Measurements from ENCODE around the gene LRRC47.

Gene LRRC47

GRCh38 chr1:3775490-3776230, 20.6 kb downstream of the LRRC47 start:
- Mint-ChIP-seq H3K9me3 (no peaks in the 10 kb centered on the region), H3K4me1 (ENCODE audit: low read depth) (no peaks in the 10 kb centered on the region), H3K36me3 (ENCODE audit: low read depth) (peaks cover 14% of the 10 kb centered on the region), H3K4me3 (no peak overlapping the region), H3K27me3 (ENCODE audit: low read depth) (no peaks in the 10 kb centered on the region), H3K27ac (no peak overlapping the region)
- DNase-seq (ENCODE audit: low spot score) = peak; percentile 35

DNA sequence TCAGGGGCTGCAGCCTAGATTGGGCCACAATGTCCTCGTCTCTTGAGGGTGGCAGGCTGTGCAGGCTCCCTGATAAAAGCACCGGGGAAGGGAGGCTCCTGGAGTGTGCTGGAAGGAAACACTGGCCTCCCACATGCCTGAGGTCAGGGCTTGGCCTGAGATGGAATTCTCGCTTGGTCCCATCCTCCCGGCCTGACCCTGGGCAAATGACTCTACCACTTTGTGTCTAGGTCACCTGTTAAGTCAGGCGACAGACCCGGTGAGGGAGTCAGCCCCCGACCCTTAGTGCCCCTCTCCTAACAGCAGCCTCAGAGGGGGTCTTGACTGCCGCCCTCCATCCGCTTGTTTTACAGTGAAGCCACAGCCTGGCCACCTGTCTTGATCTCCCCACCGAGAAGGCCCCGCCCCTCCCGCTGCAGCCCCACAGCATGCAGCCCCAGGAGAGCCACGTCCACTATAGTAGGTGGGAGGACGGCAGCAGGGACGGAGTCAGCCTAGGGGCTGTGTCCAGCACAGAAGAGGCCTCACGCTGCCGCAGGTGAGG, 21.3 kb downstream of the LRRC47 start:
- Mint-ChIP-seq H3K27me3 (ENCODE audit: low read depth) (no peaks in the 10 kb centered on the region), H3K9me3 (no peaks in the 10 kb centered on the region), H3K4me3 (no peak overlapping the region), H3K4me1 (ENCODE audit: low read depth) (no peaks in the 10 kb centered on the region), H3K36me3 (ENCODE audit: low read depth) (peaks cover 8% of the 10 kb centered on the region), H3K27ac (no peak overlapping the region)
- no peak for DNase-seq (ENCODE audit: low spot score)

DNA sequence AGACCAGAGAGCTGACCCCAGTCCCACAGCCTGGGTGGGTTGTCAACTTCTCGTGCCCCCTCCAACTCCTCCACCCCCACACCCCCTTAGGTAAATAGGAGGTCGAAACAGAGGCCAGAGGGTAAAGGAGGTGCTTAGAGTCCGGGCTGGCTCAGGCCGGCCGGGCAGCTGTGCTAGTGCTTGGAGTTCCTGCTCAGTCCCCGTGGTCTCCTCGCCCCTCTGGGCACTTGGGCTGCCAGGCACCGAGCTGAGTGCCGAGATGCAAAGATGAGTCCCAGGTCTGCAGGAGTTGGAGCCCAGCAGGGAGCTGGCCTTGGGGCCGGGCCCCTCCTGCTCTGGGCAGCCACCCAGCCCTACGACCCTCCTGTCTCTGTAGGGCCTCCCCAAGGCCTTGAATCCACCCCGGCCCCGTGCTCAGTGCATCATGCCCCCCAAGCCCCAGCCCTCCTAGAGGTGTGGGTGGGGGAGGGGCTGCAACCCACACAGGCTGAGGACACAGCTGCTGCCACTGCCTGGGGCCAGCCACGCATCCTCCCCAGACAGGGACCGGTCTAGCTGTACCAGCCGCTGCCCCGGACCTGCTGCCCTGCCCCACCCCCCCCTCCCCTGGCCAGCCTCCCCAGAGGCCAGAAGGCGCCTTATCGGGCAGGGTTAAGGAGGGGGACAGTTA, 21.9 kb downstream of the LRRC47 start:
- no peaks in the 10 kb centered on the region for H3K9me3 Mint-ChIP-seq
- H3K27me3 Mint-ChIP-seq (ENCODE audit: low read depth) = no peaks in the 10 kb centered on the region
- no peaks in the 10 kb centered on the region for H3K4me1 Mint-ChIP-seq (ENCODE audit: low read depth)
- no peak overlapping the region for H3K27ac Mint-ChIP-seq
- H3K36me3 Mint-ChIP-seq (ENCODE audit: low read depth) = peaks cover 3% of the 10 kb centered on the region
- no peak for DNase-seq (ENCODE audit: low spot score)
- no peak overlapping the region for H3K4me3 Mint-ChIP-seq

DNA sequence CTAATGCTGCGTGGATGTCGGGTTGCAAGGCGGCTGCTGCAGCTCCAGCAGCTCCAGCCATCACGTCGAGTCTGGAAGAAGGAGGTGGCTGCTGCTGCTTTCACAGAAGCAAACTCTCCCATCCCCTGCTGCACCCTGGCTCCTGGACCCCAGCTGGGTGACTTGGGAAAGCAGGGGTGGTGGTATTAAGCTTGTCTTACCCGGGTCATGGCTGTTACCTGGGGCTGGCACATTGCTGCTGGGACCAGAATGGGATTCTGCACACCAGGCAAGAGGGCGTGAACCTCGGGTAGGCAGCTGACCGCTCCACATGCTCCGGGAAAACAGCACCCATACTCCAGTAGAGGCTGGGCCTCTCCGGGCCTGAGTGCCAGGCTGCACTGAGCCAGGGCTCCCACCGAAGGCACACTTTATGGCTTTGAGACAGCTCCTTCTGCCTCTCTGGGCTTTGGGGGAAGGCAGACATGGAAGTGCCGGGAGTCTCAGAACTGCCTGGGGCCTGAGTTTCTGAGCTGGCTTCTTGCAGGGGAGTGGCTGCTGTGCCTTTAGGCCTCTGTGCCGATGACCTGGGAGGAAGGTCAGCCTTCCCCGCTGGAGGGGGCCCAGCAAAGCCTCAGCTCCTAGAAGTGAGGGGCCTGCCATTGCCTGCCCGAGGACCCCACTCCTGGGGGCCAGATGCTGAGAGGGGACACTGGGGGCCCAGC, 22.6 kb downstream of the LRRC47 start:
- no peaks in the 10 kb centered on the region for H3K4me1 Mint-ChIP-seq (ENCODE audit: low read depth)
- DNase-seq (ENCODE audit: low spot score) = no peak
- no peaks in the 10 kb centered on the region for H3K36me3 Mint-ChIP-seq (ENCODE audit: low read depth)
- no peak overlapping the region for H3K4me3 Mint-ChIP-seq
- H3K27ac Mint-ChIP-seq = no peak overlapping the region
- no peaks in the 10 kb centered on the region for H3K27me3 Mint-ChIP-seq (ENCODE audit: low read depth)
- H3K9me3 Mint-ChIP-seq = no peaks in the 10 kb centered on the region

DNA sequence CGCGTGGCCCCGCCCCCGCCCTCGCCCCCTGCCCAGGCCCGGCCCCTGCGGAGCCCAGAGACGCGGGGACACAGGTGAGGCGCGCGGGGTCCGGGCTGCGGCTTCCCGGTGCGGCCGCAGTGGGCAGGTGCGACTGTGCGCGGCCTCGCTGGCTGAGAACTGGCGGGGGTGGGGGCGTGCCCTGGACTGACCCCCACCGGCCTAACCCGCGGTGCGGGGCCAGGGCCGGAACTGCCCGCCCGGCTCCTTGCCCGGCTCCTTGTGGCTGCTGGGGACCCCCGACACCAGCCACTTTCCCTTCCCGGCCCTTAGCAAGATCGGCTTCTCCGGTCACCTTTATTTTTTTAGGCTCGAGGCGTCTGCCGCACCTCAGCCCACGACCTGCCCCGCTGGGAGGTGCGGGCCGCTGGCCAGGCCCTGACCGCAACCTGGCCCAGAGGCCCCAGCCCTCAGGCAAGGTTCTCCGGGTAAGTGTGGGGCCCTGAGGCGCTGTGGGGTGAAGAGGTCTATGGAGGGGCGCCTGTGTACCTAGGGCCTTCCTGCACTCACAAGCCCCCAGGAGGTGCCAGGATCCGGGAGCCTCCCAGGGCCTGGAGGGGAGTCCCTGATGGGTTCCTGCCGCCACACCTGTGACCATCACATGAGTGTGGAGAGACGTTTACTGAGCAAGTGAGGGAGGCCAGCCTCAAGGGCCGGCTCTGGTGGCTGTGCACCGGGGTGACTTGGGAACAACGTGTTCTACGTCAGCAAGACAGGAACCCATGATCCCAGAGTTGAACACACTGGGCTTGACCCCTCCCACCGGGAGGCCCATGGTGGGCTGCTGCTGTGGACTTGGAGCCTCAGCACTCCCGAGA, 23.4 kb downstream of the LRRC47 start, which contains the start of gene SMIM1:
Gene SMIM1 (plus strand): TSS at position 35 of the 857 bp plus-strand sequence. CDS start 2,625 bp downstream, outside the sequence.
- DNase-seq (ENCODE audit: low spot score) = no peak
- no peaks in the 10 kb centered on the region for H3K9me3 Mint-ChIP-seq
- no peak within 1 kb of the TSS for H3K27ac Mint-ChIP-seq
- H3K27me3 Mint-ChIP-seq (ENCODE audit: low read depth) = no peaks in the 10 kb centered on the region
- H3K36me3 Mint-ChIP-seq (ENCODE audit: low read depth) = no peaks in the 10 kb centered on the region
- H3K4me3 Mint-ChIP-seq = peak within 1 kb of the TSS; percentile 57
- H3K4me1 Mint-ChIP-seq (ENCODE audit: low read depth) = no peaks in the 10 kb centered on the region

GRCh38 chr1:3772027-3772714, 24.1 kb downstream of the LRRC47 start:
- Mint-ChIP-seq H3K4me3 (peak overlapping the region; percentile 57), H3K27ac (no peak overlapping the region), H3K27me3 (ENCODE audit: low read depth) (no peaks in the 10 kb centered on the region), H3K4me1 (ENCODE audit: low read depth) (no peaks in the 10 kb centered on the region), H3K9me3 (no peaks in the 10 kb centered on the region), H3K36me3 (ENCODE audit: low read depth) (no peaks in the 10 kb centered on the region)
- DNase-seq (ENCODE audit: low spot score) = peak; percentile 82

DNA sequence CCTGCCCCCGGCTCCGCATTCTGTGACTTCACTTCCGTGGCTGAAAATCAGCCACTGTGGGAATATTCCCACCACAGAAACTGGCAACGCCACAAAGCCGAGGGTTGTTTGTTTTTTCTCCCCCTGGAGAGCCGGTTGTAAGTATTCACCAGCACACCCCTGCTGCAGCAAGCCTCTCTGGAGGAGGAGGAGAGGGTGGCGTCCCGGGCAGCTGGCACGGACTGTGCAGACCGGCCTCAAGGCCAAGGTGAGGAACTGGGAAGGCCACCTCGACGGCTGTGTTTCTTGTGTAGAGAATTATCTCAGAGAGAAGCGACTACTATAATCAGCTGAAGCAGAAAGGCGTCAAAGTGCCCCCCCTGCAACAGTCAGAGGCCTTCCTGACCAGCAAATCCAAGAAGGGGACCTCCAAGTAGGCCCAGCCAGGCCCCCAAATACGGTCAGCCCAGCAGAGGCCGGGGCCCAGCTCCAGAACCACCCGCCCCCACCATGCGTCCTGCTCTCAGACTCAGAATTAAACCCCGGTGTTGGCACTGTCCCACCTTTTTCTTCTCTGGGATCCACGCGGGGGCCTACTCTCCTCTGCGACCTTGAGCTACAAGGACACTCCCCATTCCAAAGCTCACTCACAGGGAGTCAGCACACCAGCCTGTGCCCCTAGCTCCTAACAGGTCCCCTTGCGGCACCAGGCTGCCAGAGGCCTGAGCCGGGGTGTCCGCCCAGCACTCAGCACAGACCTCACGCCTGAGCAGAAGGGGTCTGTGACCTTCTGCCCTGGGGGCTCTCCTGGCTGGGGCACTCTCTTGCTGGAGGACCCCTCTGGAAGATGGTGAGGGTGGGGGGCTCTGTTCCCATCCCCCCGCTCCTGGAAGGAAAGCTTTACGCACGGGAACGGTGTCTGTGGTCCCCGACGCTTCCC, 24.9 kb downstream of the LRRC47 start:
- no peak overlapping the region for H3K27ac Mint-ChIP-seq
- H3K9me3 Mint-ChIP-seq = no peaks in the 10 kb centered on the region
- H3K27me3 Mint-ChIP-seq (ENCODE audit: low read depth) = no peaks in the 10 kb centered on the region
- no peaks in the 10 kb centered on the region for H3K36me3 Mint-ChIP-seq (ENCODE audit: low read depth)
- H3K4me1 Mint-ChIP-seq (ENCODE audit: low read depth) = no peaks in the 10 kb centered on the region
- peak overlapping the region; percentile 57 for H3K4me3 Mint-ChIP-seq
- no peak for DNase-seq (ENCODE audit: low spot score)

DNA sequence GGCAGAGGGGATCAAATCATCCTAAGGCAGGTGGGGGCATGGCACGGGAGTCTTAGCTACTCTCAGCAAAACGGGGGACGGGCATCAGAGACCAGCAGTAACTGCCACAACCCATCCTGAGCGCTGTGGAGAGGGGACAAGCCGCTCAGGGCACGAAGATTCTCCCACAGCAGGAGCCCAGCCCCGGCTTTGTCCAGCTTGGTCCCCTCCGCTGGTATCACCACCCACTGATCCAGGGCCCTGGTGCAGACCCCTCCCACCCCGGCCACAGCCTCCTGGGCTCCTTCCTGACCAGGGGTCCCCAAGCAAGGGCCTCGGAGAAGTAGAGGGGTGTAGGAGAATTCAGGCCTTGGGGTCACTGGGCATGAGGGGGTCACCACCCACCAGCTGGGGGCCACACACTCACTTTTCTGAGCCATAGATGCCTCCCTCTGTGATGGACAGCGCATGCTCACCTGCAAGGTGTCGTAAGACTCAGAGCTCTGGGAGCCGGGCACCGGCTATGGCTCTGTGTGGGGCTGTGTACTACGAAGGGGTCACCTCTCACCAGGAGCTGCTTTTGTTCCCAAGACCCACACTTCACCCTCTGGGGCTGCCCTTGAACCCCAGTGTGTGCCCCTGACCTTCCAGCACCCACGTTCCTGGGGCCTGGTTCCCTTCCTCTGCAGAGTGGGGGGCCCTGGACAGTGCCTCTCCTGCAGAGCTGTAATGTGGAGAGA, 26.1 kb downstream of the LRRC47 start:
- no peaks in the 10 kb centered on the region for H3K36me3 Mint-ChIP-seq (ENCODE audit: low read depth)
- no peak for DNase-seq (ENCODE audit: low spot score)
- no peaks in the 10 kb centered on the region for H3K4me1 Mint-ChIP-seq (ENCODE audit: low read depth)
- H3K4me3 Mint-ChIP-seq = peak overlapping the region; percentile 3
- no peaks in the 10 kb centered on the region for H3K9me3 Mint-ChIP-seq
- H3K27me3 Mint-ChIP-seq (ENCODE audit: low read depth) = no peaks in the 10 kb centered on the region
- no peak overlapping the region for H3K27ac Mint-ChIP-seq

GRCh38 chr1:3768811-3769390, 27.4 kb downstream of the LRRC47 start:
- Mint-ChIP-seq H3K9me3 (no peaks in the 10 kb centered on the region), H3K27ac (no peak overlapping the region), H3K4me1 (ENCODE audit: low read depth) (no peaks in the 10 kb centered on the region), H3K27me3 (ENCODE audit: low read depth) (no peaks in the 10 kb centered on the region), H3K36me3 (ENCODE audit: low read depth) (no peaks in the 10 kb centered on the region), H3K4me3 (no peak overlapping the region)
- DNase-seq (ENCODE audit: low spot score) = no peak

DNA sequence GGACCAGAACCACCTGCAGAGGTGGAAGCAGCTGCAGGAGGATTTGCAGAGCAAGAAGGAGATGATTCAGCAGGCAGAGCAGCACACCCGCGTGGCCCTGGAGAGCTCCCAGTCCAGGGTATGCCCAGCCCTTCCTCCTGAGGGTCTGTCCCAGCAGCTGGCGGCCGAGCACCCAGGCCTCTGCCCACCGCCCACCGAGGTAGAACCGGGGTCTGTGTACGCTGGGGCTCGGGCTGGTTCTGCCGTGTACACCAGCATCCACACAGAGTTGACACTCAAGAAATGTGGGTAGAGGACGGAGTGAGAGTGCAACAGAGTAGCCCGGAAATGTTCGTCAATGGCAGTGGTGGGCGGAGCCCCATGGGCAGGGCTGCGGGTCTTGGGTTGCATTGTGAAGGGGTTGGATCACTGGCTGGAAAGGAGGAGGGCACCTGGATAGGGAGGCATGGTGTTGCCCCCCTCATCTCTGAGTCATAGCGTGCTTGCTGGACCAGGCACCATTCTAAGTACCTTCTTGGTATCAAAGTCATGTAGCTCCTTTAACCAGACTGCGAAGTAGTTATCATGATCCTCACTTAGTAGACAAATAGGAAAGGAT, 28.9 kb downstream of the LRRC47 start:
- Mint-ChIP-seq H3K9me3 (no peaks in the 10 kb centered on the region), H3K36me3 (ENCODE audit: low read depth) (no peaks in the 10 kb centered on the region), H3K4me1 (ENCODE audit: low read depth) (no peaks in the 10 kb centered on the region), H3K27me3 (ENCODE audit: low read depth) (no peaks in the 10 kb centered on the region), H3K27ac (no peak overlapping the region), H3K4me3 (no peak overlapping the region)
- no peak for DNase-seq (ENCODE audit: low spot score)

DNA sequence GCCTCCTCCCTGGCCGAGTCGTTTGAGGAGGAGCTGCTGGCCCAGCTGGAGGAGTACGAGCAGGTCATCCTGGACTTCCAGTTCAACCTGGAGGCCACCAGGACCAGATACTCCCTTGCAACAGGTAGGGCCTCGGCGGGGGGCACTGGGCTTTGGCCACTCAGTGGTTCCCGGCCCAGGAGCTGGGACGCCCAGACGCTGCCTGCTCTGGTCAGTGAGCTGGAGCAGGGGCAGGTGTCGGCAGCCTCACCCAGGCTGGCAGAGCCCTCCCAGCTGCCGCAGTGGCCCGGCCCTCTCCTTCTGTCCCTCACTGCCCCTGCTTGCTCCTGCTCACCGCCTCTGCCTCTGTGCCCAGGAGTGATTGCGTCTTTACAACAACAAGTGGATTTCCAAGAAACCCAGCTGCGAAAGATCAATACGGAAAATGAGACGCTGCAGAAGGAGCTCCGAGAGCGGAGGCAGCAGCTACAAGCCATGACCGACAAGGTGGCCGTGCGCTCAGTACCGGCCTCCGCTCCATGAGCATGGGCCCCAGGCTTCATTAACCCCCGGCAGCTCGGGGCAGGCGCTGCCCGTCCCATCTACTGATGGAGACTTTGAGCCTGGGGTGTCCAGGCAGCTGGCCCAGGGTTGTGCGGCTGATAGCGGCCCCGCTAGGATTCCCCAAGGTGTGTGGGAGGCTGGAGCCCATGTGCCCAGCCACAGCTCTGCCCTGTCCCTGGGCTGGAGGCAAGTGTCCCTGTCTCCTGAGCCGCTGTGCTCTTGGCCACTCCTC, 32.8 kb downstream of the LRRC47 start:
- H3K36me3 Mint-ChIP-seq (ENCODE audit: low read depth) = no peaks in the 10 kb centered on the region
- H3K9me3 Mint-ChIP-seq = peaks cover 6% of the 10 kb centered on the region
- no peak overlapping the region for H3K4me3 Mint-ChIP-seq
- H3K27me3 Mint-ChIP-seq (ENCODE audit: low read depth) = no peaks in the 10 kb centered on the region
- H3K4me1 Mint-ChIP-seq (ENCODE audit: low read depth) = no peaks in the 10 kb centered on the region
- DNase-seq (ENCODE audit: low spot score) = no peak
- no peak overlapping the region for H3K27ac Mint-ChIP-seq

Data from T-helper 2 cell treated with Interferon-gamma antibody and Interleukin-4, amounts not matched to agents 5 μg/mL and 100 μg/mL, for 36 hours (primary cell).